Measurements from ENCODE around the gene PSME3. TPM values are rescaled to one million over a fixed set of nuclear protein-coding genes. Genes with fewer than 3 reads are reported as not detected.

PSME3 gene
- total RNA-seq, 1 experiment from 2014 or later = 163 TPM

DNA sequence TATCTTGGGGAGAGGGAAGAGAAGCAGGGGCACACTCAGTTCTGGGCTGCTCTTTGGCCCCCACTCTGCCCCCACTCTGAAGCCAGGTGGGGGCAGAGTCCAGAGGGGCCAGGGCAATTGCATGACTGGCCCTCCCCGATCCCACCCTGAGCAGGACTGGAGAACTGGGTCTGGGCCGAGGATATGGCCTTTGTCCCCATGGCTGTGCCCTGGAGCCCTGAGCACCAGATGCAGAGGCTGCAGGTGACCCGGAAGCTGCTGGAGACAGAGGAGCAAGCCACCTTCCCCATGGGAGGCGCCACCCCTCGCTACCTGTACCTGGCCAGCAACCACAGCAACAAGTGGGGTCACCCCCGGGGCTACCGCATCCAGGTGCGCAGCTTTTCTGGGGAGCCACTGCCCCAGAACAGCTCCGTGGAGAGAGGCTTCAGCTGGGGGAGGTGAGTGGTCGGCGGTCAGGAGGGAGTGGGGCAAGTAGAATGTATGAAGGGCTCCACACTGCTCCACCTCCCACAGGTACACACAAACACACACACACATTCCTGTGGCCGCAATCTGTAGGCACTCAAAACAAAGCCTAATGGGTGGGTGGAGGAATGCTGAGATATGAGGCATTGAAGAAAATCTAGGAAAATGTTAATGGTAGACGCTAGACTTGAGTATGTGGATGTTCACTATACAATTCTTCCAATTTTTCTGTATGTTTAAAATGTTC is 39.2 kb downstream of the PSME3 start:
- DNase-seq (ENCODE audit: low read depth, low spot score) (no peak), ATAC-seq (no peak)
- intact Hi-C loops (cut with micrococcal nuclease) = no loop called here
- H2AFZ ChIP-seq (ENCODE audit: low read depth, low read length, poor library complexity, severe bottlenecking) = no peak overlapping the region
- H3K4me2 ChIP-seq (ENCODE audit: low read length) = no peak overlapping the region
- ChIA-PET CTCF (interaction anchor here (0.6 kb wide), 1 partner anchor 150 kb away, joined by 5 read pairs; no protein-coding TSS in a partner anchor), RAD21 (ENCODE audit: low non-redundant PET in 1 of 2, low total read pairs in 2 of 2, uncharacterized antibody in 2 of 2, unreplicated experiment in 2 of 2) (no interaction called here), POLR2A (no interaction called here)
- no peaks in the 10 kb centered on the region for H4K20me1 ChIP-seq (ENCODE audit: insufficient read depth)
- TF ChIP-seq EGR1 (IDR thresholded peaks at IDR 0.05; ENCODE audit: low read depth) (no peak), CEBPB (IDR thresholded peaks at IDR 0.05; ENCODE audit: low read depth) (no peak), ZFX (IDR thresholded peaks at IDR 0.05) (no peak), FOSL1 (IDR thresholded peaks at IDR 0.05; ENCODE audit: low read depth) (no peak), SIN3A (IDR thresholded peaks at IDR 0.05; ENCODE audit: low read depth) (no peak)
- TF ChIP-seq, protein P1, sequence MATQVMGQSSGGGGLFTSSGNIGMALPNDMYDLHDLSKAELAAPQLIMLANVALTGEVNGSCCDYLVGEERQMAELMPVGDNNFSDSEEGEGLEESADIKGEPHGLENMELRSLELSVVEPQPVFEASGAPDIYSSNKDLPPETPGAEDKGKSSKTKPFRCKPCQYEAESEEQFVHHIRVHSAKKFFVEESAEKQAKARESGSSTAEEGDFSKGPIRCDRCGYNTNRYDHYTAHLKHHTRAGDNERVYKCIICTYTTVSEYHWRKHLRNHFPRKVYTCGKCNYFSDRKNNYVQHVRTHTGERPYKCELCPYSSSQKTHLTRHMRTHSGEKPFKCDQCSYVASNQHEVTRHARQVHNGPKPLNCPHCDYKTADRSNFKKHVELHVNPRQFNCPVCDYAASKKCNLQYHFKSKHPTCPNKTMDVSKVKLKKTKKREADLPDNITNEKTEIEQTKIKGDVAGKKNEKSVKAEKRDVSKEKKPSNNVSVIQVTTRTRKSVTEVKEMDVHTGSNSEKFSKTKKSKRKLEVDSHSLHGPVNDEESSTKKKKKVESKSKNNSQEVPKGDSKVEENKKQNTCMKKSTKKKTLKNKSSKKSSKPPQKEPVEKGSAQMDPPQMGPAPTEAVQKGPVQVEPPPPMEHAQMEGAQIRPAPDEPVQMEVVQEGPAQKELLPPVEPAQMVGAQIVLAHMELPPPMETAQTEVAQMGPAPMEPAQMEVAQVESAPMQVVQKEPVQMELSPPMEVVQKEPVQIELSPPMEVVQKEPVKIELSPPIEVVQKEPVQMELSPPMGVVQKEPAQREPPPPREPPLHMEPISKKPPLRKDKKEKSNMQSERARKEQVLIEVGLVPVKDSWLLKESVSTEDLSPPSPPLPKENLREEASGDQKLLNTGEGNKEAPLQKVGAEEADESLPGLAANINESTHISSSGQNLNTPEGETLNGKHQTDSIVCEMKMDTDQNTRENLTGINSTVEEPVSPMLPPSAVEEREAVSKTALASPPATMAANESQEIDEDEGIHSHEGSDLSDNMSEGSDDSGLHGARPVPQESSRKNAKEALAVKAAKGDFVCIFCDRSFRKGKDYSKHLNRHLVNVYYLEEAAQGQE (IDR thresholded peaks at IDR 0.05; ENCODE audit: low read depth) = no peak
- TF ChIP-seq, protein P2, sequence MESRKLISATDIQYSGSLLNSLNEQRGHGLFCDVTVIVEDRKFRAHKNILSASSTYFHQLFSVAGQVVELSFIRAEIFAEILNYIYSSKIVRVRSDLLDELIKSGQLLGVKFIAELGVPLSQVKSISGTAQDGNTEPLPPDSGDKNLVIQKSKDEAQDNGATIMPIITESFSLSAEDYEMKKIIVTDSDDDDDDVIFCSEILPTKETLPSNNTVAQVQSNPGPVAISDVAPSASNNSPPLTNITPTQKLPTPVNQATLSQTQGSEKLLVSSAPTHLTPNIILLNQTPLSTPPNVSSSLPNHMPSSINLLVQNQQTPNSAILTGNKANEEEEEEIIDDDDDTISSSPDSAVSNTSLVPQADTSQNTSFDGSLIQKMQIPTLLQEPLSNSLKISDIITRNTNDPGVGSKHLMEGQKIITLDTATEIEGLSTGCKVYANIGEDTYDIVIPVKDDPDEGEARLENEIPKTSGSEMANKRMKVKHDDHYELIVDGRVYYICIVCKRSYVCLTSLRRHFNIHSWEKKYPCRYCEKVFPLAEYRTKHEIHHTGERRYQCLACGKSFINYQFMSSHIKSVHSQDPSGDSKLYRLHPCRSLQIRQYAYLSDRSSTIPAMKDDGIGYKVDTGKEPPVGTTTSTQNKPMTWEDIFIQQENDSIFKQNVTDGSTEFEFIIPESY (IDR thresholded peaks at IDR 0.05; ENCODE audit: extremely low read depth, insufficient replicate concordance, low read length) = no peak
- H3K9ac ChIP-seq (ENCODE audit: low read length) = no peak overlapping the region
- no peaks in the 10 kb centered on the region for H3K4me1 ChIP-seq (ENCODE audit: control insufficient read depth in 1 of 2, insufficient read depth in 2 of 2, low read length in 2 of 2)
- no peak overlapping the region for H3K27ac ChIP-seq (ENCODE audit: low read depth, low read length)
- BruUV-seq (replicated peaks) = no TSS peak
- no peaks in the 10 kb centered on the region for H3K27me3 ChIP-seq (ENCODE audit: insufficient read depth, low read length)
- H3K9me3 ChIP-seq (ENCODE audit: control insufficient read depth in 1 of 2, insufficient read depth in 1 of 2, low read depth in 1 of 2, low read length in 2 of 2) = no peaks in the 10 kb centered on the region
- no peaks in the 10 kb centered on the region for H3K36me3 ChIP-seq (ENCODE audit: control insufficient read depth in 1 of 2, insufficient read depth in 2 of 2, low read length in 2 of 2)
- no peaks in the 10 kb centered on the region for H3K79me2 ChIP-seq (ENCODE audit: insufficient read depth, low read length)
- no peaks in the 10 kb centered on the region for H3K9me2 ChIP-seq (ENCODE audit: insufficient read depth)
- H3K4me3 ChIP-seq (replicated peaks in 1 of 2; ENCODE audit: low read depth in 1 of 2, low read length in 2 of 2) = no peak overlapping the region
